GM12878 (cell line): ENCODE data around the gene LASP1NB.

Experiments used
- ATAC-seq: fragments of 200-7000 bp; cut with Tn5 transposase; 3 replicates; pipeline ENCODE4 v1.9.1; 2020; ENCODE audit warnings: mild to moderate bottlenecking, moderate library complexity
- BruUV-seq: library from RNA; stranded (reverse); fragments of 400-500 nt; replicated peaks from 2 replicates; lab custom pipeline; 2021; lab: Mats Ljungman, UMichigan
- CTCF ChIA-PET: fragments of 300-600 bp; sonication (Branson Sonifier 250); formaldehyde crosslinking; extraction: SDS; loops from one replicate; lab custom pipeline; 2021; ENCODE audit warnings: inconsistent platforms; lab: Yijun Ruan, JAX
- POLR2A ChIA-PET: fragments of 350-600 bp; formaldehyde crosslinking; extraction: SDS; loops from one replicate; lab custom pipeline; 2021; ENCODE audit warnings: inconsistent platforms; lab: Charles Lee
- RAD21 ChIA-PET: fragments of 300-600 bp; sonication (Branson Sonifier 250); formaldehyde crosslinking; loops from one replicate; lab custom pipeline; 2023; ENCODE audit warnings: antibody characterized with exemption; ENCODE audit not compliant: unreplicated experiment; lab: Charles Lee
- SMC1A ChIA-PET: fragments of 300-600 bp; sonication (Branson Sonifier 250); formaldehyde crosslinking; loops from one replicate; lab custom pipeline; 2023; ENCODE audit not compliant: unreplicated experiment, uncharacterized antibody; lab: Charles Lee
- DNase-seq: peaks from one replicate; pipeline ENCODE4 v3.0.0-alpha.2; 2011; ENCODE audit warnings: low read depth, low spot score
- FAIRE-seq: peaks from 3 replicates; lab custom pipeline; 2011; peaks lifted over from hg19 to GRCh38; lab: Jason Lieb, UNC
- H2AFZ ChIP-seq: 2 replicates; pipeline ENCODE4 v1.6.0; 2011; ENCODE audit warnings: low read depth, low read length, control low read depth; ENCODE audit not compliant: control insufficient read depth
- H3K27ac ChIP-seq: 2 replicates; pipeline ENCODE4 v1.5.1; 2011; ENCODE audit warnings: control low read depth; ENCODE audit not compliant: control insufficient read depth, insufficient read depth
- H3K27me3 ChIP-seq, 2 experiments: replicated peaks in 1 of 2; 2 replicates each; pipeline versions ENCODE4 v1.6.0 to v1.6.1; 2011; ENCODE audit warnings: low read length in 1 of 2; ENCODE audit not compliant: control insufficient read depth in 2 of 2, insufficient read depth in 2 of 2
- H3K36me3 ChIP-seq, 2 experiments: 2 replicates each; pipeline ENCODE4 v1.5.1; 2011; ENCODE audit warnings: low read length in 1 of 2; ENCODE audit not compliant: control insufficient read depth in 2 of 2, insufficient read depth in 2 of 2
- H3K4me1 ChIP-seq: 2 replicates; pipeline ENCODE4 v1.6.1; 2011; ENCODE audit warnings: mild to moderate bottlenecking, low read length, moderate library complexity, mixed read lengths; ENCODE audit not compliant: control insufficient read depth, insufficient read depth
- H3K4me2 ChIP-seq: 2 replicates; pipeline ENCODE4 v1.6.0; 2011; ENCODE audit warnings: control low read depth; ENCODE audit not compliant: control insufficient read depth, insufficient read depth
- H3K4me3 ChIP-seq: fragments of 200-600 bp; sonication (generic); 2 replicates; pipeline ENCODE4 v1.5.1; 2016
- H3K79me2 ChIP-seq: 2 replicates; pipeline ENCODE4 v1.6.0; 2011; ENCODE audit warnings: low read length; ENCODE audit not compliant: control insufficient read depth, insufficient read depth
- H3K9ac ChIP-seq: 2 replicates; pipeline ENCODE4 v1.8.0; 2011; ENCODE audit warnings: low read length, control low read depth, mixed read lengths; ENCODE audit not compliant: control insufficient read depth, insufficient read depth
- H3K9me3 ChIP-seq: replicated peaks from 3 replicates; pipeline ENCODE4 v1.5.1; 2011; ENCODE audit warnings: mild to moderate bottlenecking, low read length; ENCODE audit not compliant: control insufficient read depth, insufficient read depth
- H4K20me1 ChIP-seq: 2 replicates; pipeline ENCODE4 v1.6.0; 2011; ENCODE audit not compliant: control insufficient read depth, insufficient read depth
- KDM1A ChIP-seq: fragments of 200-600 bp; sonication (generic); IDR thresholded peaks from 2 replicates; pipeline ENCODE4 v1.6.1; 2016; ENCODE audit warnings: borderline replicate concordance
- LARP7 ChIP-seq: fragments of 450-650 bp; IDR thresholded peaks from 2 replicates; pipeline ENCODE4 v1.6.1; 2017; ENCODE audit warnings: mild to moderate bottlenecking
- MYC ChIP-seq: IDR thresholded peaks from 2 replicates; pipeline ENCODE4 v1.6.1; 2011; ENCODE audit warnings: mild to moderate bottlenecking, low read length, moderate library complexity, inconsistent platforms; ENCODE audit not compliant: insufficient read depth, insufficient replicate concordance, insufficient read length, severe bottlenecking
- NFXL1 ChIP-seq: fragments of 450-650 bp; IDR thresholded peaks from 2 replicates; pipeline ENCODE4 v1.6.1; 2017; ENCODE audit warnings: antibody characterized with exemption, mild to moderate bottlenecking, borderline replicate concordance
- NR2C2 ChIP-seq: IDR thresholded peaks from 2 replicates; pipeline ENCODE4 v1.6.1; 2011; ENCODE audit warnings: borderline replicate concordance, low read depth; ENCODE audit not compliant: control insufficient read depth, insufficient read length
- PAX5 ChIP-seq: IDR thresholded peaks from 2 replicates; pipeline ENCODE4 v1.6.1; 2011; ENCODE audit warnings: low read depth, low read length, borderline replicate concordance
- WGBS: methylation state at CpG from one replicate; pipeline ENCODE4 v1.1.6; 2016; ENCODE audit warnings: low lambda C conversion rate; ENCODE audit not compliant: insufficient replicate concordance, insufficient coverage; ENCODE audit errors: missing lambda C conversion rate; 5-methylcytosine and 5-hydroxymethylcytosine counted together
- in situ Hi-C: fragments of 300-500 bp; cut with MboI; formaldehyde crosslinking; loops from 9 replicates; pipeline ENCODE4 v1.14.3; 2018; ENCODE audit warnings: mixed read lengths
- intact Hi-C: fragments of 100-400 bp; cut with micrococcal nuclease; formaldehyde crosslinking; loops from one replicate; pipeline ENCODE4 v1.14.2; 2022; ENCODE audit not compliant: unreplicated experiment
- TF ChIP-seq, protein P1 (sequence below): fragments of 150-350 bp; IDR thresholded peaks from 2 replicates; pipeline ENCODE4 v1.6.1; 2014; ENCODE audit warnings: mild to moderate bottlenecking, low read depth, low read length

Gene LASP1NB

DNA sequence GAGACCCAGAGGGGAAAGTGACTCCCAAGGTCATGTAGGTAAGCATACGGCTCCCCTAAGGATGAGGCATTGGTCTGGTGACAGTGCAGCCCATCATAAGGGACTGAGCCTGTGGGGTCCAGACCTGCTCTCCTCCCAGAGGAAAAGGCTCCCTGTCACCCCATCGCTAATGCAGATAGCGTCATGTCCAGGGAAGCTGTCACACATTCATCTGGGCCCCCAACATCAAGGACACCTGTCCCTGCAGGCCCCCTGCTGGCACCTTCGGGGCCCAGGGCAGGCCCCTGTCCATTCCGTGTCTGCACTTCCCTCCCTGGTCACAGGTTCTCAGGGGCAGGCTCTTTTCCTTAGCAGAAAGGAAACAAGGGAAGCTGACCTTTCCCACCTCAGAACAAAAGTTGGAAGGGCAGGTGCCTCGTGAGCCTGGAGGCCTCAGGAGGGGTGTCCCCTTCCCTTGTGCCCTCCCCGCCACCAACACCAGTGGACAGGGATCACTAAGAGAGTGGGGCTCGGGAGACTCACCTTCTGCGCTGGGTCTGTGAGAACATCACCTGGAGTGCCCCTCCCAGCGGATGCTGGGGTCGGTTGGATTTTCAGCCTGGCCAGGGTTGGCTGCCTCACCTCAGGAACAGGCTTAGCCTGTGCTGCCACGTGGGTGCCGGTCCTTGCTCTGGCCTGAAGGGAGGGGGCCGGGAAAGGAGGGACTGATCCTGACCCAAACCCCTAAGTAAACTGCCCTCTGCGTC is 17.3 kb upstream of the LASP1NB start:
- FAIRE-seq (no peak), ATAC-seq (peak; percentile 28; the same call in 2 of the 3 replicates), DNase-seq (no peak)
- Histone ChIP-seq H3K9ac (no peak overlapping the region), H3K79me2 (peaks cover 2% of the 10 kb centered on the region), H3K27ac (no peak overlapping the region; the same call in 1 of the 2 replicates), H4K20me1 (no peaks in the 10 kb centered on the region), H3K9me3 (no peaks in the 10 kb centered on the region), H3K36me3 (peaks cover under 1 to 17% of the 10 kb centered on the region in 2 experiments; a peak in 3 of 4 replicates), H3K4me2 (no peak overlapping the region), H3K27me3 (no peaks in the 10 kb centered on the region), H2AFZ (no peak overlapping the region), H3K4me1 (peaks cover 5% of the 10 kb centered on the region), H3K4me3 (no peak overlapping the region)
- ChIA-PET SMC1A (interaction anchor here (0.8 to 2.5 kb wide), 5 partner anchors 9 to 246 kb away, joined by 3 to 10 read pairs (median 3); no protein-coding TSS in a partner anchor), POLR2A (interaction anchor here (1.0 to 1.7 kb wide), 2 partner anchors 9 to 37 kb away, joined by 3 to 5 read pairs; no protein-coding TSS in a partner anchor), RAD21 (interaction anchor here (1.2 kb wide), 1 partner anchor 40 kb away, joined by 6 read pairs; no protein-coding TSS in a partner anchor), CTCF (interaction anchor here (1.6 kb wide), 1 partner anchor 10 kb away, joined by 4 read pairs; no protein-coding TSS in a partner anchor)
- intact Hi-C loops, result no loop called here
- WGBS, result 66% methylated on average over 15 of the region's 15 CpGs
- in situ Hi-C loops, result no loop called here
- BruUV-seq, result no TSS peak
- TF ChIP-seq, protein P1, sequence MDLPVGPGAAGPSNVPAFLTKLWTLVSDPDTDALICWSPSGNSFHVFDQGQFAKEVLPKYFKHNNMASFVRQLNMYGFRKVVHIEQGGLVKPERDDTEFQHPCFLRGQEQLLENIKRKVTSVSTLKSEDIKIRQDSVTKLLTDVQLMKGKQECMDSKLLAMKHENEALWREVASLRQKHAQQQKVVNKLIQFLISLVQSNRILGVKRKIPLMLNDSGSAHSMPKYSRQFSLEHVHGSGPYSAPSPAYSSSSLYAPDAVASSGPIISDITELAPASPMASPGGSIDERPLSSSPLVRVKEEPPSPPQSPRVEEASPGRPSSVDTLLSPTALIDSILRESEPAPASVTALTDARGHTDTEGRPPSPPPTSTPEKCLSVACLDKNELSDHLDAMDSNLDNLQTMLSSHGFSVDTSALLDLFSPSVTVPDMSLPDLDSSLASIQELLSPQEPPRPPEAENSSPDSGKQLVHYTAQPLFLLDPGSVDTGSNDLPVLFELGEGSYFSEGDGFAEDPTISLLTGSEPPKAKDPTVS, result no peak
- TF ChIP-seq NFXL1 (no peak), MYC (no peak), LARP7 (no peak), KDM1A (no peak), PAX5 (no peak), NR2C2 (no peak)
